ENCODE results near the gene CPED1. TPM values are rescaled to one million over a fixed set of nuclear protein-coding genes. Genes with fewer than 3 reads are reported as not detected.

The CPED1 gene
- total RNA-seq = 1.5 and 1.7 TPM in 2 replicates

GRCh38 chr7:120988591-120989256, at the start of gene CPED1:
TSS of gene CPED1 (plus strand) at chr7:120988711. CDS start at chr7:120989622, 911 bp downstream.
- no peak for DNase-seq (ENCODE audit: low read depth, low spot score)

GRCh38 chr7:120939345-120939744, 49.2 kb upstream of the CPED1 start:
- DNase-seq (ENCODE audit: low read depth, low spot score) = no peak

- DNase-seq (ENCODE audit: low read depth, low spot score) = no peak
These were observed 47.4 kb upstream of the CPED1 start for GRCh38 chr7:120941064-120941463.

GRCh38 chr7:120941856-120942255, 46.7 kb upstream of the CPED1 start:
- peak; percentile 88 for DNase-seq (ENCODE audit: low read depth, low spot score)

GRCh38 chr7:120942861-120943260, 45.6 kb upstream of the CPED1 start:
- no peak for DNase-seq (ENCODE audit: low read depth, low spot score)

- no peak for DNase-seq (ENCODE audit: low read depth, low spot score)
These were observed 43.5 kb upstream of the CPED1 start for GRCh38 chr7:120944826-120945562.

GRCh38 chr7:120947980-120948379, 40.5 kb upstream of the CPED1 start:
- DNase-seq (ENCODE audit: low read depth, low spot score) = no peak

- DNase-seq (ENCODE audit: low read depth, low spot score) = no peak
These were observed 39.1 kb upstream of the CPED1 start for GRCh38 chr7:120949393-120949911.

- DNase-seq (ENCODE audit: low read depth, low spot score) = no peak
These were observed 38.4 kb upstream of the CPED1 start for GRCh38 chr7:120949998-120950538.

GRCh38 chr7:120950539-120951308, 37.8 kb upstream of the CPED1 start, which contains the start of gene ING3:
TSS of gene ING3 (plus strand) at chr7:120950777. CDS start at chr7:120950897, 120 bp downstream.
- DNase-seq (ENCODE audit: low read depth, low spot score) = peak; percentile 93

- no peak for DNase-seq (ENCODE audit: low read depth, low spot score)
These were observed 37.2 kb upstream of the CPED1 start for GRCh38 chr7:120951309-120951699.

- DNase-seq (ENCODE audit: low read depth, low spot score) = no peak
These were observed 36.7 kb upstream of the CPED1 start for GRCh38 chr7:120951826-120952225.

- DNase-seq (ENCODE audit: low read depth, low spot score) = no peak
These were observed 32.8 kb upstream of the CPED1 start for GRCh38 chr7:120955577-120956149.

GRCh38 chr7:120959929-120960484, 28.5 kb upstream of the CPED1 start:
- no peak for DNase-seq (ENCODE audit: low read depth, low spot score)

GRCh38 chr7:120960714-120961113, 27.8 kb upstream of the CPED1 start:
- DNase-seq (ENCODE audit: low read depth, low spot score) = no peak

GRCh38 chr7:120961638-120962173, 26.8 kb upstream of the CPED1 start:
- no peak for DNase-seq (ENCODE audit: low read depth, low spot score)

GRCh38 chr7:120964088-120964487, 24.4 kb upstream of the CPED1 start:
- DNase-seq (ENCODE audit: low read depth, low spot score) = no peak

- no peak for DNase-seq (ENCODE audit: low read depth, low spot score)
These were observed 21.6 kb upstream of the CPED1 start for GRCh38 chr7:120966961-120967360.

- DNase-seq (ENCODE audit: low read depth, low spot score) = no peak
These were observed 14.7 kb upstream of the CPED1 start for GRCh38 chr7:120973849-120974248.

- DNase-seq (ENCODE audit: low read depth, low spot score) = no peak
These were observed 8.6 kb upstream of the CPED1 start for GRCh38 chr7:120979765-120980499.

All from pulmonary artery endothelial cell (primary cell).